Hematopoietic multipotent progenitor cell treated with erythropoietin and hydrocortisone succinate and interleukin-3 and kit ligand, for 6 days (in vitro differentiated cells): Measurements from ENCODE around the gene AGAP1.

Source experiments
- DNase-seq: peaks from one replicate; pipeline ENCODE4 v3.0.0-alpha.2; 2015

The AGAP1 gene

DNA sequence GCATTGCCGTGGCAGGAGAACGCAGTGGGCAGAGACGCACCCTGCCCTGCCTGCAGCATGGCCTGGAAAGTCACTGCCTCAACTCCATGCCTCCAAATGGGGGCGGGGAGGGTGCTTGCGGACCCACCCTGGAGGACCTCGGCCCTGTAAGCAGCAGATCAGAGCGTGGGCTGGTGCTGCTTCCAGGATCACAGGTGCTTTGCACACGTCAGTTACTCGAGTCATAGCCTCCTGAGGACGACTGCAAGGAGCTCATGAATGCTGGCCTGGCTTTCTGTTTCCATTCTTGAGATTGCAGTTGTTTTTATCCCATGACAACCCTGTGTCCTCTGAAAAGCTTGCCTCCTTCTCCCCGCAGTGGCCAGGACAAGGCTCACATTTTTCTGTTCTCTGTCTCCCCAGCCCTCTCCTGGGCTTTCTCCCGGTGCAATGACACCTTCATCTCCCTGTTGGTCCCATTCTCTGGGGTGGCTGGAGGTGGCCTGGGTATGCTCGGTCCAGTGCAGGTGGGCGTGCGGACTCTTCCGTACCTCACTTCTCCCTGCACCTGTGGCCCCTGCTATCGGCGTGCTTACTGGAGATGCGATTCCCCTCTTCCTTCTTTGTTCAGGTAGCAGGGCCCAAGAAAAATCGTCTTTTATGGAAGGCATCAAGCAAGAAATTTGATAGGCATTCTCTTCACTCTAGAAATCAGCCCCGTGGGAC is 466.3 kb downstream of the AGAP1 start:
- no peak for DNase-seq

DNA sequence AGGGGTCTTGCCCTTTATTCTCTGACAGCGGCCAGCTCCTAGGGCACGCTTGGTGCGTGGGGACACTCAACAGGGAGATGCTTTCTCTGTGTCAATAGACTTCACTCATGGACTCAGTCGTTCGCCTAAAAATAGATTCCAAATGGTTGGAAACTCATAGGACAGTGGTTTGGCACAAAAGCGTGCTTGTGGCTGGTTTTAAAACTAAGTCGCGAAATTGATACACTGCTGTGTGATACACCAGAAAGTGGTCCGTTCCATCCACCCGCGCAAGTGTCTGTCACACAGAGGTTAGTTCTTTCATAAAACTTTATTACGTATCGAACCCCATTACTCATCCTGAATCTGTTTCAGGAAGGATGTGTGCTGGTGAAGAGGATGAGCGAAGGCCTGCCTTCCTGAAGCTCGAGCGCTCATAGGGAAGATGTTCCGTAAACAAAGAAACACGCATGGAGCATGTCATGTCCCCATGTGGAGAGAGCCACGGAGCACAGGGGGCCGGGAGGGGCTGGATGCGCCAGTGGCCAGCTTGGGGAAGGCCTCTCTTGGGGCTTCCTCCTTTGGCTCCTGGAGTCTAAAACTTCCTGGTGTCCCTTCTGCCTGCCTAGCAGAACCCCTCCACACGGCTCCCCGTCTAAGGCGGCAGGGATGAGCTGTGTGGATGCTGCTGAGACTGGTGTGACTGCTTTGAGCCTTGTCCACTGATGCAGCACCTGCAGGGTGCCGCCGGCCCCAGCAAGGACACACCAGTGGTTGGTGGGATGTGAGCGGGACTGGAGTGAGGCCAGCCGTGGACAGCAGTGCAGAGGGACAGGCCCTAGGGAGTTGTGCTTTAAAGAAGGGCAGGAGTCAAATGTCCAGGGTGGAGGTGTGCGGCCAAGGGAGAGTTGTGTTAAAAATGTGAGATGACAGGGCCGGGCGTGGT is 467.1 kb downstream of the AGAP1 start:
- DNase-seq, result no peak

DNA sequence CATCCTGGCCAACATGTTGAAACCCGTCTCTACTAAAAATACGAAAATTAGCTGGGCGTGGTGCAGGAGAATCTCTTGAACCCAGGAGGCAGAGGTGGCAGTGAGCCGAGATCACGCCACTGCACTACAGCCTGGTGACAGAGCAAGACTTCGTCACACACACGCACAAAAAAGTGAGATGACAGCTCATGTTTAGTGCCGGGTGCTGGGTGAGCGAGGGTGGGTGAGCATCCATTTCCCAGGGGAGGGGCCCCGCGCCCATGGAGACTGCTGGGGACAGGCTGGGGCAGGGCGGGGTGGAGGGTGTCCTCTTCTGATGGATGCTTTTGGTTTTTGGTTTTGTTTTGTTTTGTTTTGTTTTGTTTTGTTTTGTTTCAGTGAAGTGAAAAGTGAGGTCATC is 467.9 kb downstream of the AGAP1 start:
- DNase-seq, result no peak

DNA sequence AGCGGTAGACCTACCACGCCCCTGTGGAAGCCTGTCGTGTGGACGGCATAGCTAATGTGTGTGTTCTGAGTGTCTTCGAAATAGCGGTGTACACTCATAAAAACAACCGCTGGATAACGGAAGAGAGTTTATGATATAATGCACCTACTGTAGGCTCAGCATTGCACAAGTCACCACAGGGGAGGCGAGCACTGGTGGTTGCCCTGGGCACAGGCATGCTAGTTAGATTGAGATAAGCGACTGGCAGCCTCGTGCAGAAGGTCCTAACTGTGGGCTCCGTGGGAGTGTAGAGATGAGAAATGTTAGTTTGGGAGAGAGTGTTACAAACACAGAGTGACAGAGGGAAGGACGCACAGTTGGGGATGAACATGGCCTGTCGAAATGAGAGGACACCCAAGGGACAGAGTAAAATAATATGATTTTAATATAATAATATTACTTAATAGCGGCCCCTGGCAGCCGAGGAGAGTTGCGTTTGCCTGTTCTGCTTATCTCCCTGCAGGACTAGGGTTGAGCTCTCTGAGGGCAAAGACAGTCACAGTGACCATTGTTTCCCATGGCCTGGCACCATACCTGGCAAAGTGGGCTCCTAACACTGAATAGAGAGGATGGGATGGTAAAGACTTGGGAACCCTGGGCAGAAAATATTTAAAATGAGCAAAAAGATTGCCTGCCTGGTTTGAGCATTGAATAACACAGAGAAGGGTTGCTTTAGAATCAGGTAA is 470.2 kb downstream of the AGAP1 start:
- DNase-seq, result no peak

DNA sequence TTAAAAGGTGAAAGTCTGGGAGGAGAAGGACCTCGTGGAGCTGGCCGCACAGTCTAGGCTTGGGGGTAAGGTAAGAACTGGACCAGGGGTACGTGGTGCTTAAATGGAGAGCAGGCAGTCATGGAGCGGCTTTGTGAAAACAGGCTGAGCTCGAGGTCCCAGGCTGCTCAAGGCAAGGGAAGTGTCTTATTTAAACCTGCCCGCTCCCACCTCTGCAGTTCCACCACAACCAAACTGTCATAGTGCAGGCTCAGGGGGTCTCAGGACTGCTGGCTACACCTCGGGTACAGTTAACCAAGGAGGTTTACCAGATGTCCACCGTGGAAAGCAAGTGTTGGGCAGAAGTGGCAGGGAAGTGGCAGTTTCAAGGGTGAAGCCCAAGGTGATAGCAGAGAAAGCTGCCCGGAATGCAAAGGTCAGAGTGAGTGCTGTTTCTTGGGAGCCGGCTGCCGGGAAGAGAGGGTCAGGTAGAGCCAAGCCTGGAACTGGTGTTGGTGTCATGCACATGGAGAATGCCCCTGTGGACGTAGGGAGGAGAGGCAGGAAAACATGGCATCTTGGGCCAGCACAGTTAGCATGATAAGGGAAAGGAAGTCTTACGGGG is 471.0 kb downstream of the AGAP1 start:
- no peak for DNase-seq

DNA sequence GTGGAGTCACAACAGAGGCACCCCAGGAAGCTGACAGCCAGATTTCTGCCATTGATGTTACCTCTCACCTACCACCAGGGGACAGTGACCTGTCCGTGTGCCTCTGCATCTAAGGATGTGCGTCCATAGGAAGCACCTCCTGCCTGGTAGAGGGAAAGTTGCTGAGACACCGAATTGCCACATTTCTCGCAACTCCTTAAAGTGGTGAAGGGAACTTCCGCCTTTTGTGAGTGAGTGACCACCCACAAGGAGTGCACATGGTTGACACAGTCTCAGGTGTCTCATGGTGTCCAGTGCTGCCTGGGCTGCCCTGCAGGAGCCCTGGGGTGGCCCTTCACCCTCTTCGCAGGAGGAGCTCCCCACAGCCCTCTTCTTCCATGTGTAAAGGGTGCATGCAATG is 472.6 kb downstream of the AGAP1 start:
- DNase-seq, result no peak

DNA sequence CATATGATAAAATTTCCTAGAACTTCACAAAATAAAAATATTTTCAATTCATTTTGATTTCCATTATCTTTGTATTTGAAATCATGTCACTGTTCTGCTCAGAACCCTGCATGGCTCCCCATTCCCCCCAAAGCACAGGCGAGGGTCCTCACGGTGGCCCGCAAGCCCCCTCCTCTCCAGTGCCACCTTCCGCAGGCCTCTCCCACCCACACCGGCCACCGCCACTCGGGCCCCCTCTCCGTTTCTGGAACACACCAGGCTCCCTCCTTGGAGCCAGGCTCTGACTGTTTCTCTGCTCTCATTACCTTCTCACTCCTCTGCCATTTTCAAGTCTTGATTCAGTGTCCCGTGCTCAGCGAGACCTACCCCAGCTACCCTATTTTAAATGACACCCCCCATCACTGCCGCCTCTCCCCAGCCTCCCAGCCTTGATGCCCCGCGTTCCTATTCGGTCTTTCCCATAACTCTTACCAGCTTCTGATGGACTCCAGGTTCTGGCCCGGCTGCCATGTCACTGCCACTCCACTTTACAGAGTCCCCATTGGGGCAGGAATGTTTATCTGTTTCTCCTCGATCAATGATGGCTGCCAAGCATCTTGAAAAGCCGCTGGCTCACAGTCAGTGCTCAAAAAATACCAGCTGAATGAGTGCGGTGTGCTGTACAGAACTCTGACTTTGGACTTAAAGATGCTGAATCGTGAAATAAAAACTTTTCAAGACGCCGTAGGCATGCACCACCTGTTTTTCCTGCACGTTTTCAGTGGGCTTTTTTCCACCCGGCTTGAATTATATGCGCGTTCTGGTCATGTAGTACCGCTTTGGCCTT is 473.3 kb downstream of the AGAP1 start:
- DNase-seq, result no peak

DNA sequence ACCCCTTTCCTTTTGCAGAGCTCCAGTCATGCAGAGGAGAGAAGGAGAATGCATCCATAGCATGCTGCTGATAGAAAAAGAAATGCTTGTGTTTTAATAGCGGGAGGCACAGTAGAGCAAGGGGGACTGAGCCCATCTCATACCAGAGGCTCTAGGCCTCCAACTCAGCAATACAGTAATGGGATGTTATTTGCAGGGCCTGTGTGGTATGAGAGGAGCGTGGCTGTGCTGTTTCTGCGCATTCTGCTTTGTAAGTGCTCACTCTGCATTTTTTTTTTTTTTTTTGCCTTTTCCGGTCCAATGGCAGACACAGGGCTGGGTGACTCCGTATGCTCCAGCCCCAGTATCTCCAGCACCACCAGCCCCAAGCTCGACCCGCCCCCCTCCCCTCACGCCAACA is 474.3 kb downstream of the AGAP1 start:
- no peak for DNase-seq

DNA sequence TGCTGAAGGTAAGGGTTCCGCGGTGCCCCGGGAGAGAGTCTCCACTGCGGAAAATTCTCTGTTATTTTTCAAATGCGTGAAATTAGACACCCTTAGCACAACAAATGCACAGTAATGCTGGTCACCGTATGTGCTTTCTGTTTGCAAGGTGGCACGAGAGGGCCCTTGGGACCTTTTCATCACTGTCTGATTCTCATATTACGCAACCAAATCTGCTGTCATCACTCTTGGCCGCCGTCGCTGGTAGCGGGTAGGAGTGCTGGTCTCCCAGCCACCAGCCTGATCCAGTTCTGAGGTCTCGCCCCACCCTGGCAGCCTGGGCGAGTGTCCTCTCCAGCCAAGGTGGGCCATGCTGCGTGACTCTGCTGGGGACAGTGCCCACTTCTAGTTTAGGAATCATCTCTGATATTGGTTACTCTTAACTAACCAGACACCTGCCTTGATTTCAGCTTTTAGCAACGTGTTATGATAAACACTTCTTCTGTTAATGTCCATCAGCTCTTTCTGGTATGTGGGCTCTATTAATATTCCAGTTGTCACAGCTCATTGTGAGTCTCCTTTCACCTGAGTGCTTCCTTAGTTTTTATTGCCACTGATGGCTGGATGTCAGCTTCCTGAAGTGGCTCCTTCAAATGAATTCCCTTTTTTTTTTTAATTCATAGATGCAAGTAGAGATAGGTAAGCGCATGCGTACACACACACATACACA is 474.9 kb downstream of the AGAP1 start:
- no peak for DNase-seq

DNA sequence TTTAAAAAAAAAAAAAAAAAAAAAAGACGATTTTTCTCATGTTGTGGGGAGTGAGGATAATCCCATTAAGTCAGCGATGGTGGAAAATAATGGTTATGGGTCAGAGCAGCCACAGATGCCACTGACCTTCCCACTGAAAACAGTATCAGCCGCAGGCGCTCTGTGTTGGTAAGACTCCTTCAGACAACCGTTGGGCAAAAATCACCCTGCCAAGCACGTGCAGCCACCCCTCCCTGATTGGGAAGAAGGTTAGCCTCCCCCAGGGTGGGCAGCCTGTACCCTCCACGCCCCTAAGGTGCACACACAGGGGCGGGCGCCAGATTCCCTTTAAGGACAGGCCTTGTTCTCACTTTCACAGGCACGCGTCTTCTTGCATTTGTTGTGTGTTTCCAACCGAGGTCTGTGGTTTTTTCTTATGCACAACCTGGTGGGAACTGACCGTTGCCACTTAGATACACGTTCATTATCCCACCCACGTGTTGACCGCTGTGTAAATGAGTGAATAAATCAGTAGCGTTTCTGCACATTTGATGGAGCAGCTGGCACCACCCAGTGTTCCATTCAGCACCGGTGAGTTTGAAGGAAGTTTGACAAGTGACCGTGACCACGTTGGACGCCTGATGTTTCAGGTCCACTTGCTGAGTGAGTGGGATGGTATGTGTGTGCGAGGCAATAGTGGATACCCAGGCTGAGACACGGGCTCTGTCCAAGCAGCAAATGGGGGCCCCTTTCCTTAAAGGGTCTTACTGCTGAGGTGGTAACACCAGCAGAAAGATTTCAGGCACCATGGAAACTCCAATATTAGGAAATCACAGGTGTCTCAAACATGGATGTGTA is 476.6 kb downstream of the AGAP1 start:
- DNase-seq, result no peak

DNA sequence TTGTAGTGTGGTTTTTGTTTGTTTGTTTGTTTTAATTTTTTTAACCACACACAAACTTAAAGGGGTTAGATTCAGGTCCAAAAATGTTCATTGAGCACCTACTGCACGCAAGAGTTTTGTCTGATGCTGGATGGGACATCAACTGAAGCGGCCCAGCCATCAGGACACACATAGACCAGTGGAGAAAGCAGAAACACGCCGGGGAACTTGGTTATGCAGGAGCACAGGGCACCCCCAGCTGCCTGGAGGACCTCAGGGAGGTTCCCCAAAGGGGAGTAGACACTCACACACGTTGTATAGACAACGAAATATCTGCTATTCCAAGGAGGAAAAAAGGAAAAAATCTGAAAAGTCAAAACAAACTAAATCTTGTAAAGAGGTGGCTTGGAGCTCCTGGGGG is 482.7 kb downstream of the AGAP1 start:
- no peak for DNase-seq

DNA sequence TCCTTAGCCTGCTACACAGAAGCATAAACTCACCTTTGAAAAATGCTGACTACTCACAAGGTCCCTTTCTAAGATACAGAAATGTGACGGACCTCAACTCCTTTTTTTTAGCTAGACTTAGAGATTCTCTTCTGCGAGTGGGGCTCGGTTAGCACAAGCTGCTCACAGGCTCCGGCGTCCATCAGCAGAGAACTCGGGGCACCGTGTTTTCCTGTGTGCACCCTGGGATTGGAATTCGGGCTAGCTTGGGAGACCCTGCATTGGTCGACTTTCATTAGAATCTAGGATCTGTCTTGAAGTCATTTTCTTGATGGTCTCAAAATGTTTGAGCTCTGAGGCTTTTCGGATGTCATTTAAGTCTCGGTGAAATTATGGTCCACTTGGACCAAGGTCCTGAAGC is 483.1 kb downstream of the AGAP1 start:
- no peak for DNase-seq

DNA sequence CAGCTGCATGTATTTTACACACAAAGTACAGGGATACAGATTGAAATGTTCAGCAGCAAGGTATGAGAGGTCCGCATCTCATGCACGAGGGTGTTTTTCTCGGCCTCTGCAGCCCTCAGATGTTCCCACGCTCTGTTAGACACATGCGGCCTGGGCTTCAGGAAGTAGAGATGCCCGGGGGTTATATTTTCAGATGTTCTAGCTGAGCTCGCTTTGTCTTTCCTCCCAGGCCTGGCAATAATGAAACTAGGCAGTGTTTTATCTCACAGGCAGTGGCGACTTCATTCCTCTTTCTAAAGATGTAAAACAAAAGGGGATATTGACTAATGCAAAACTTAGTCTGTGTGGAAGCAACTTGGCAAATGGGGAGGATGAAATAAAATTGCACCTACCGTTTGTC is 483.6 kb downstream of the AGAP1 start:
- DNase-seq, result no peak

DNA sequence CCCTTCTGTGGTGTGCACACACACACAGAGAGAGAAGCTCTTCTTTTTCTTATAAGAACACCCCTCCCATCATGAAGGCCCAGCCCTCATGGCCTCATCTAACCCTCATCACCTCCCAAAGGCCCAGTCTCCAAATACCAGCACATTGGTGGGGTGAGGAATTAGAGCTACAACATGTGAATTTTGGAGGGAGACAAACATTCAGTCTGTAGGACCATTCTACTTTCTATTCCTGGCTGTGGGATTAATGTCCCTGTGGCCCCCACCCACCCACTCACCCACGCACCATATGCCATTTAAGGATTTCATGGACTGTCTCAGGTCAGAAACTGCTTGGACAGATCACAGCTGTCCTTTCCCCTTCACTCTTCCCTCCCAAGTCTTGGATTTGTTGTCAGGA is 484.2 kb downstream of the AGAP1 start:
- DNase-seq, result no peak

DNA sequence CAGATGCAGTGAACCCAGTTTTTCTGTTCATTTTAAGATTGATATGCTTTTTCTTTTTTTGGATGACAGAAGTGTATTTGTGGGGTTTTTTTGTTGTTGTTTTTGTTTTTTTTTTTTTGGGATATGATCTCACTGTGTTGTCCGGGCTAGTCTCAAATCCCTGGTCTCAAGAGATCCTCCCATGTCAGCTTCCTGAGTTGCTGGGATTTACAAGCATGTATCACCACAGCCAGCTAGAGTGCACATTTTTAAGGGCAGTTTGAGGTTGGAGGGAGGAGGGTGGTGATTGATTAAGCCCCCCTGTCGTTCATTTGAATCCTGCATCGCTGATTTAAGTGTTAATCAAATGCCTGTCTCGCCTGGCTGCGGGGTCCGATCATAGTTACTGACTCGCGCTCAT is 485.2 kb downstream of the AGAP1 start:
- DNase-seq, result no peak

DNA sequence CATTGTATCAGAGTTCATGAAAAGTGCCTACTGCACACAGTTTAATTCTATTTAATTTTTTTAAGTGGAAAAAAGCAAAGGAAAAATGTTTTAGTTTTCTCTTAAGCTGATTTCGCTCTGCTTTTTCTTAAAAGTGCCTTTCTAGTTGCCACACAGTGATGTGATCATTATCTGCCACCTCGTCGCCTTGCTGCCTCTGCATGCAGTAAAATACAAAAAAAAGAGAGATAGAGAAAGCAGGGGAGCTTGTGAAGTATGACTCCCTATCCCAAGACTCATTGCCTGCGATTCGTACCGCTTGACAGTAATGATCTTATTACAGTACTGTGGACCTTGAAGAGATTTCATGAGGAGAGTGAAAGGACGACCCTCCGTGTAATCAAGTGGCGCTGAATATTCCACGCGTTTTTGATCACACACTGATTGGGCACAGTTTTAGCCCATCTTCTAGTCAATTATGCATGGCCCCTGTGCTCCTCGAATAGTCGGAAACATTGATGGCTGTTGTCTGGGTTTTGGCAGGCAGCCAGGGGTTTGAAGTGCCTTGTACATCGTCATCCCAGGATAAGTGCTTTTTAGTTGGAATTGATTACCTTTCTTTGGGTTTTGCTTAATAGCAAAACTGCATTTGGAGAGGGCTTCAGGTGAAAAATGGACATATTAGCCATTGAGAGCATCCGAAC is 486.1 kb downstream of the AGAP1 start:
- DNase-seq, result no peak

DNA sequence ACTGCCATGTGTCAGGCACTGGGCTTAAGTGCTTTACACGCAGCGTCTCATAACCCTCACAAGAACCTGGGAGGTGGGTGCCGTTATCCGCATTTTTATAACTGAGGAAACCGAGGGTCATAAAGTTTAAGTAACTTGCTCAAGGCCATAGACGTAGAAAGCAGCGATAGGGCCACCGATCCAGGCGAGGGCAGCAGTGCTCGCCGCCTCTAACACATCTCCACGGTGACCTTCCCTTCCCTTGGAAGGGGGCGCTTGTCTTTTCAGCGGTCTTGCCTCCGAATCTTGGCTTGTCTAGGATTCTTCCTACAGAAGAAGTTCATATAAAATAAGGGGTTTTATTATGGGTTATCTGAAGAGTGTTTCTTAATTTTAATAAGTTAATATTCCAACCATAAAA is 487.8 kb downstream of the AGAP1 start:
- no peak for DNase-seq

DNA sequence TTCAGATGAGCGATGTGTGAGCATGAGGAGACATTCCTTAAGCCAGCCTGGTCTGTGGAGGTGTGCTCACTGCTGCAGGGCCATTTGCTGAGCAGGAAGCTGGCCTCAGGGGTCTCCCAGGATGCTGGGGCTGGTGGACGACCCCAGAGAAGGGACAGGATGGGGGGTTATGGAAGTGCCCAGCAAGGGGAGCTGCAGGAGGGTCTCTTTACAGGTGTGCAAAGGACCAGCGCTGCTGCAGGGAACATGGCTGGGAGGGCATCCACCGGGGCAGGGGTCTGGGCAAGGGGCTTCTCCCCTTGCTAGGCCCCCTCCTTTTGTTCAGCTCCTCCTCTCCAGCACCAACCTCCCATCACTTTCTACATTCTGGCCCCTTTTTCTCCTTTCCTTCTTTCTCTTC is 489.2 kb downstream of the AGAP1 start:
- no peak for DNase-seq

DNA sequence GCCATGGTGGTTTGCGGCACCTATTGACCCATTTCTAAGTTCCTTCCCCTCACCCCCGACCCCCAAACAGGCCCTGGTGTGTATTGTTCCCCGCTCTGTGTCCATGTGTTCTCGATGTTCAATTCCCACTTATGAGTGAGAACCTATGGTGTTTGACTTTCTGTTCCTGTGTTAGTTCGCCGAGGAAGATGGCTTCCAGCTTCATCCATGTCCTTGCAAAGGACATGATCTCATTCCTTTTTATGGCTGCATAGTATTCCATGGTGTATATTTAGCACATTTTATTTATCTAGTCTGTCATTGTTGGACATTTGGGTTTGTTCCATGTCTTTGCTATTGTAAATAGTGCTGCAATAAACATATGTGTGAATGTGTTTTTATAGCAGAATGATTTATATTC is 490.7 kb downstream of the AGAP1 start:
- DNase-seq, result no peak

DNA sequence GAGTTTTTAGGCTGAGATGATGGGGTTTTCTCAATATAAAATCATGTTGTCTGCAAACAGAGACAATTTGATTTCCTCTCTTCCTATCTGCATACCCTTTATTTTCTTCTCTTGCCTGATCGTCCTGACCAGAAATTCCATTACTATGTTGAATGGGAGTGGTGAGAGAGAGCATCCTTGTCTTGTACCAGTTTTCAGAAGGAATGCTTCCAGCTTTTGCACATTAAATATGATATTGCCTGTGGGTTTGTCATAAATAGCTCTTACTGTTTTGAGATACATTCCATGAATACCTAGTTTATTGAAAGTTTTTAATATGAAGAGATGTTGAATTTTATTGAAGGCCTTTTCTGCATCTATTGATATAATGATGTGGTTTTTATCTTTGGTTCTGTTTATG is 492.5 kb downstream of the AGAP1 start:
- DNase-seq, result no peak
